Measurements from ENCODE around the gene AMOT.

Gene AMOT

GRCh38 chrX:112734290-112734689 lies 106.3 kb downstream of the AMOT start:
- no peak for DNase-seq

GRCh38 chrX:112731793-112732192 lies 108.8 kb downstream of the AMOT start:
- DNase-seq, result no peak

Data from activated CD8-positive, alpha-beta memory T cell treated with anti-CD3 and anti-CD28 coated beads for 24 hours (primary cell).